ENCODE measurements around the gene ST8SIA5.

DNA sequence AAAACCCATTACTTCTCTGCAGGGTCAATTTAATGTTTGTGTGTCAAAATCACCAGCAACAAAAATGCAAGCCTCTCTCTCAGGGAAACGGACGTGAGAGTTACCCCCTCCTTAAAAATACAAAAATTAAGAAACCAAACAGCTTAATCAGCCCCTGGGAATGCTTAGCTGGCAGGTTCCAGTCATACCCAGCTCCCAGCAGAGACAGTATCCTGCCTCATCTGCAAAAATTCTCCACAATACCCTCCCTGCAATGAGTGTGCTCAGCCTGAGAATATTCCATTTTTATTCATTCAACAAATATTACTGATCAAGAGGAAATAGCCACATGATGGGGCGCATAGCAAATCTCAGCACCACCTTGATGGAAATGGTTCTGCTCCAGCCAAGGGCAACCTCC lies 36.3 kb downstream of the ST8SIA5 start:
- TF ChIP-seq, protein P1, sequence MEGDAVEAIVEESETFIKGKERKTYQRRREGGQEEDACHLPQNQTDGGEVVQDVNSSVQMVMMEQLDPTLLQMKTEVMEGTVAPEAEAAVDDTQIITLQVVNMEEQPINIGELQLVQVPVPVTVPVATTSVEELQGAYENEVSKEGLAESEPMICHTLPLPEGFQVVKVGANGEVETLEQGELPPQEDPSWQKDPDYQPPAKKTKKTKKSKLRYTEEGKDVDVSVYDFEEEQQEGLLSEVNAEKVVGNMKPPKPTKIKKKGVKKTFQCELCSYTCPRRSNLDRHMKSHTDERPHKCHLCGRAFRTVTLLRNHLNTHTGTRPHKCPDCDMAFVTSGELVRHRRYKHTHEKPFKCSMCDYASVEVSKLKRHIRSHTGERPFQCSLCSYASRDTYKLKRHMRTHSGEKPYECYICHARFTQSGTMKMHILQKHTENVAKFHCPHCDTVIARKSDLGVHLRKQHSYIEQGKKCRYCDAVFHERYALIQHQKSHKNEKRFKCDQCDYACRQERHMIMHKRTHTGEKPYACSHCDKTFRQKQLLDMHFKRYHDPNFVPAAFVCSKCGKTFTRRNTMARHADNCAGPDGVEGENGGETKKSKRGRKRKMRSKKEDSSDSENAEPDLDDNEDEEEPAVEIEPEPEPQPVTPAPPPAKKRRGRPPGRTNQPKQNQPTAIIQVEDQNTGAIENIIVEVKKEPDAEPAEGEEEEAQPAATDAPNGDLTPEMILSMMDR (conservative IDR thresholded peaks at IDR 0.05 in 1 of 2, IDR thresholded peaks at IDR 0.05 in 1 of 2; ENCODE audit: low read depth in 1 of 2, low read length in 2 of 2): no peak
- no peak for TF ChIP-seq EZH2 (IDR thresholded peaks at IDR 0.05; ENCODE audit: low read length, missing control alignments)

Measured in fibroblast of lung (primary cell).